ENCODE data around the gene DPEP2NB. TPM values are rescaled to one million over a fixed set of nuclear protein-coding genes. Genes with fewer than 3 reads are reported as not detected.
"Not testable (repeated sequence)": the region's sequence is repeated elsewhere in the genome, so short reads cannot be mapped to it uniquely, and the experiment has no call there.

The DPEP2NB gene
- total RNA-seq, 4 donors from 2014 or later, result not detected

DNA sequence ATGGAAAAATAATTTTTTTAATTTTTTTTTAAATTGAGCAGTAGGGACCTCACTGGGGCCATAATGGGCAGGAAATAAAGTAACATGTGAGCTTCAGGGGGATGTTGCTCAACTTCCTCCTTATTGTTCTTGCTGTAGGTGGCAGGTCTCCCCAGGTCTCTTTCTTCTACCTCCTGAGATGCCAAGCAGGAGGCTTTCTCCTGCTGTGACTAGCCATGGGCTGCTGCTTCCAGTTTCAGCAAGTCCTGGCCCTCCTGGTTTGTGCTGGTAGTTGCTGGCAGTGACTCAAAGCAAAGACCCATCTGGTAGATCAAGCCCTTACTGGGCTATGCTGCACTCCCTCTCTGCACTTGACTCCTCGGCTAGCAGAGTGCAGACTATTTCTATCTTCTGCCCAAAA lies 2.3 kb downstream of the DPEP2NB start:
- Histone ChIP-seq H3K4me3 (no peak overlapping the region), H3K27ac (no peak overlapping the region), H3K27me3 (no peaks in the 10 kb centered on the region), H3K4me1 (peaks cover 7% of the 10 kb centered on the region), H3K36me3 (no peaks in the 10 kb centered on the region), H3K9me3 (no peaks in the 10 kb centered on the region)
- 25% methylated on average over 1 of the region's 1 CpG for WGBS
- DNase-seq (ENCODE audit: low spot score in 2 of 2), result no peak
- TF ChIP-seq POLR2A (IDR thresholded peaks at IDR 0.05), result no peak
- TF ChIP-seq EP300 (IDR thresholded peaks at IDR 0.05), result no peak
- TF ChIP-seq POLR2AphosphoS5 (IDR thresholded peaks at IDR 0.05), result no peak
- no peak for TF ChIP-seq CTCF (IDR thresholded peaks at IDR 0.05)

DNA sequence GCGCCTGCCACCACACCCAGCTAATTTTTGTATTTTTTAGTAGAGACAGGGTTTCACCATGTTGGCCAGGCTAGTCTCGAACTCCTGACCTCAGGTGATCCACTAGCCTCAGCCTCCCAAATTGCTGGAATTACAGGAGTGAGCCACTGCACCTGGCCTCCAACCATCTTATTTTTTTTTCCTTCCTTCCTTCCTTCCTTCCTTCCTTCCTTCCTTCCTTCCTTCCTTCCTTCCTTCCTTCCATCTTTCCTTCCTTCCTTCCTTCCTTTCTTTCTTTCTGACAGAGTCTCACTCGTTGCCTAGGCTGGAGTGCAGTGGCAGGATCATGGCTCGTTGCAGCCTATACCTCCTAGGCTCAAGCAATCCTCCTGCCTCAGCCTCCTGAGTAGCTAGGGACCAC lies 5.8 kb downstream of the DPEP2NB start:
- H3K27me3 ChIP-seq; H3K27ac ChIP-seq; DNase-seq (ENCODE audit: low spot score in 2 of 2); H3K36me3 ChIP-seq; H3K4me3 ChIP-seq; H3K9me3 ChIP-seq: not testable (repeated sequence)
- WGBS, result 85% methylated on average over 4 of the region's 4 CpGs
- H3K4me1 ChIP-seq, result peaks cover 24% of the 10 kb centered on the region

DNA sequence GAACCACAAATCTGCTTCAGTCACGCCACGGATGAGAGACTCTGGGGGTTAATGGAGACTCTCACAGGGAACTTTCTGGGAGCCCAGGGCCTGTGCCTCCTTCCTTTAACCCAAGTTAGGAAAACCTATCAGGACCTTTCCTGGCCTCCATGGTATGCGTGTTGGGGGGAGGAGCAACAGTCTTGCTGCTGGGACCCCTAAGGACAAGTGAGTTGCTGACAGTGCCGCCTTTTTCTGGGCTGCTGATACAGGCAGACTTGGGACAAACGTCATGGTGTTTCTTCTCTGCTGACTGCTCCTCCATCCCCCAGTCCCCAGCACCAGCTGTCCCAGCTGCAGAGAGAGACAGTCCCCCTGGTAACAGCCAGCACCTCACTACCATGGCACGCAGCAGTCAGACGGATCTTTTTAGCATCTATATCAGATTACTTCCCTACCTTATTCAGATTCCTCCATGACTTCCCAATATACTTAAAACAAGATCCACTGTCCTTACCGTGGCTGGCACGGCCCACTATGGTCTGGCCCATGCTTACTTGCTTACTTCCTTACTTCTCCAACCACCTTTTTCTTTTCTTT lies 6.5 kb downstream of the DPEP2NB start:
- Histone ChIP-seq H3K9me3 (no peaks in the 10 kb centered on the region), H3K4me3 (no peak overlapping the region), H3K27me3 (no peaks in the 10 kb centered on the region), H3K36me3 (no peaks in the 10 kb centered on the region), H3K4me1 (peaks cover 28% of the 10 kb centered on the region), H3K27ac (no peak overlapping the region)
- TF ChIP-seq CTCF (IDR thresholded peaks at IDR 0.05) (no peak), EP300 (IDR thresholded peaks at IDR 0.05) (no peak), POLR2AphosphoS5 (IDR thresholded peaks at IDR 0.05) (no peak), POLR2A (IDR thresholded peaks at IDR 0.05) (no peak)
- DNase-seq (ENCODE audit: low spot score in 2 of 2), result no peak
- WGBS, result 70% methylated on average over 9 of the region's 9 CpGs

DNA sequence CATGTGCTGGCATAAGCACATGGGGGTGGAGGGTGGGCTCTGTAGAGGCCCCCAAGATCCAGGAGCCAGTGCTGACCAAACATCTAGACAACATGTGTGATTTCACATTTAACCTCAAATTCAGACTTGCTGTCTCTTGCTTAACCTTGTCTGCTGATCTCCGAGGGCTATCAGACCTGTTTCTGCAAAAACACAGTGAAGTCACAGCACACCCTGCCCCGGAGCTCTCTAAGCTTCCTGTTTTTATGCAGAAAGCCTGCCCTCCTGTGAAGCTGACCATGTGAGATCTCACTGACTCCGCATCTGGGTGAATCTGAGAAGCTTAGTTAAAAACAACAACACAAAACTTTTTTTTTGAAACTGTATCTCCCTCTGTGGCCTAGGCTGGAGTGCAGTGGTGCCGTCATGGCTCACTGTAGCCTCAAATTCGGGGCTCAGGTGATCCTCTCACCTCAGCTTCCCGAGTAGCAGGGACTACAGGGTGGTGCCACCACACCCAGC lies 9.9 kb downstream of the DPEP2NB start:
- DNase-seq (ENCODE audit: low spot score in 2 of 2), result no peak
- Histone ChIP-seq H3K36me3 (no peaks in the 10 kb centered on the region), H3K4me1 (peaks cover 22% of the 10 kb centered on the region), H3K9me3 (no peaks in the 10 kb centered on the region), H3K4me3 (no peak overlapping the region), H3K27me3 (no peaks in the 10 kb centered on the region), H3K27ac (peak overlapping the region; percentile 78)
- WGBS, result 32% methylated on average over 6 of the region's 6 CpGs
- TF ChIP-seq POLR2A (IDR thresholded peaks at IDR 0.05) (peak in 1 of 2 donors; percentile 4), EP300 (IDR thresholded peaks at IDR 0.05) (no peak)

DNA sequence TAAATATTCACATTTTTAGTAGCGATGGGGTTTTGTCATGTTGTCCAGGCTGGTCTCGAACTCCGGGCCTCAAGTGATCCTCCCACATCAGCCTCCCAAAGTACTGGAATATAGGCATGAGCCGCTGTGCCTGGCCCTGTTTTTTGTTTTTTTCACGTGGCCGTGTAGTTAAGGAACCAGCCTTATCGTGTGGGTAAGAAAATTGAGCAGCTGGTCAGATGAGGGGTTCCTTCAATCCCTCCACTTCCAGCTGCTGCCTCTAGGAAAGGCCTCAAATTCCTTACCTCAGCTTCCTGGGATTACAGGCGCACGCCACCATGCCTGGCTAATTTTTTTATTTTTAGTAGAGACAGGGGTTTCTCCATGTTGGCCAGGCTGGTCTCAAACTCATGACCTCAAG lies 10.5 kb downstream of the DPEP2NB start:
- H3K27ac ChIP-seq, result peak overlapping the region; percentile 78
- no peak overlapping the region for H3K4me3 ChIP-seq
- no peak for DNase-seq (ENCODE audit: low spot score in 2 of 2)
- no peaks in the 10 kb centered on the region for H3K36me3 ChIP-seq
- peaks cover 22% of the 10 kb centered on the region for H3K4me1 ChIP-seq
- no peaks in the 10 kb centered on the region for H3K9me3 ChIP-seq
- H3K27me3 ChIP-seq, result no peaks in the 10 kb centered on the region
- 83% methylated on average over 9 of the region's 9 CpGs for WGBS
- no peak for TF ChIP-seq EP300 (IDR thresholded peaks at IDR 0.05)
- TF ChIP-seq POLR2AphosphoS5 (IDR thresholded peaks at IDR 0.05), result no peak
- TF ChIP-seq CTCF (IDR thresholded peaks at IDR 0.05), result no peak
- TF ChIP-seq POLR2A (IDR thresholded peaks at IDR 0.05), result no peak

DNA sequence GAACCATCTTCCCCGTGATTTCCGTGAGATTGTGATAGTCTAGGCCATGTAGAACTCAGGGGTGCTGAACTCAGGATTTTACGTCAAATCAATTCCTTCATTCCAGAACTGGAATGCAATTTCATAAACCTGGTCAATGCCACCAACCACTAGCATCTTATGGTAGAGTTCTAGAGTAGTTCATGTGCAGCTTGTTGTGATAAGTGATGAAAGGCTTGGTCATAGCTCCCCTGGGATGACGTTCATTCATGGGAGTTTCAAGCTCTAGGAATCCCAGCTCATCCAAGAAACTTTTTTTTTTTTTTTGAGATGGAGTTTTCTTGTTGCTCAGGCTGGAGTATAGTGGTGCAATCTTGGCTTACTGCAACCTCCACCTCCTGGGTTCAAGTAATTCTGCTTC lies 12.7 kb downstream of the DPEP2NB start:
- Histone ChIP-seq H3K36me3 (no peaks in the 10 kb centered on the region), H3K4me1 (peaks cover 22% of the 10 kb centered on the region), H3K9me3 (no peaks in the 10 kb centered on the region), H3K27ac (no peak overlapping the region), H3K27me3 (no peaks in the 10 kb centered on the region), H3K4me3 (no peak overlapping the region)
- 85% methylated on average over 4 of the region's 4 CpGs for WGBS
- no peak for TF ChIP-seq POLR2AphosphoS5 (IDR thresholded peaks at IDR 0.05)
- no peak for TF ChIP-seq POLR2A (IDR thresholded peaks at IDR 0.05)
- no peak for TF ChIP-seq EP300 (IDR thresholded peaks at IDR 0.05)
- TF ChIP-seq CTCF (IDR thresholded peaks at IDR 0.05), result no peak
- no peak for DNase-seq (ENCODE audit: low spot score in 2 of 2)
